ENCODE data around the gene COX19.

The COX19 gene

GRCh38 chr7:922334-923107 is 52.8 kb downstream of the COX19 start:
- DNase-seq: no peak

GRCh38 chr7:921581-922333 is 53.6 kb downstream of the COX19 start:
- DNase-seq: no peak

- DNase-seq: no peak
These were observed 54.3 kb downstream of the COX19 start for GRCh38 chr7:921071-921461.

- DNase-seq: no peak
These were observed 54.8 kb downstream of the COX19 start for GRCh38 chr7:920351-921070.

- DNase-seq: no peak
These were observed 55.4 kb downstream of the COX19 start for GRCh38 chr7:919924-920341.

GRCh38 chr7:919114-919442 is 56.3 kb downstream of the COX19 start:
- DNase-seq: no peak

GRCh38 chr7:918441-919113 is 56.8 kb downstream of the COX19 start:
- no peak for DNase-seq

GRCh38 chr7:918118-918425 is 57.3 kb downstream of the COX19 start:
- DNase-seq: no peak

- no peak for DNase-seq
These were observed 57.9 kb downstream of the COX19 start for GRCh38 chr7:917255-918117.

- no peak for DNase-seq
These were observed 58.9 kb downstream of the COX19 start for GRCh38 chr7:916291-916941.
